Activated CD4-positive, alpha-beta T cell treated with anti-CD3 and anti-CD28 coated beads, Interleukin-2, amount 10 ng/mL, durations not matched to agents 7 days and 5 days (primary cell): ENCODE data around the gene EI24. TPM values are rescaled to one million over a fixed set of nuclear protein-coding genes. Genes with fewer than 3 reads are reported as not detected.
"Not testable (repeated sequence)": the region's sequence is repeated elsewhere in the genome, so short reads cannot be mapped to it uniquely, and the experiment has no call there.

Experiments used
- CTCF ChIA-PET: fragments of 350-600 bp; sonication (Branson Sonifier 250); formaldehyde crosslinking; loops from one replicate; lab custom pipeline; 2021; ENCODE audit warnings: antibody characterized with exemption; lab: Charles Lee
- POLR2A ChIA-PET: fragments of 350-600 bp; sonication (Branson Sonifier 250); formaldehyde crosslinking; loops from one replicate; lab custom pipeline; 2021; ENCODE audit warnings: antibody characterized with exemption; lab: Charles Lee
- DNase-seq: peaks from one replicate; pipeline ENCODE4 v3.0.0-alpha.2; 2020
- H3K27ac Mint-ChIP-seq: one replicate; pipeline ENCODE4 v1.8.0; 2021; ENCODE audit warnings: mild to moderate bottlenecking, moderate library complexity, mixed read lengths
- H3K27me3 Mint-ChIP-seq: one replicate; pipeline ENCODE4 v1.8.0; 2021; ENCODE audit warnings: mixed read lengths
- H3K36me3 Mint-ChIP-seq: one replicate; pipeline ENCODE4 v1.8.0; 2021; ENCODE audit warnings: low read depth, mixed read lengths
- H3K4me1 Mint-ChIP-seq: one replicate; pipeline ENCODE4 v1.8.0; 2021; ENCODE audit warnings: mixed read lengths
- H3K4me3 Mint-ChIP-seq: one replicate; pipeline ENCODE4 v1.8.0; 2021; ENCODE audit warnings: mild to moderate bottlenecking, moderate library complexity, mixed read lengths
- H3K9me3 Mint-ChIP-seq: one replicate; pipeline ENCODE4 v1.8.0; 2021; ENCODE audit warnings: mixed read lengths
- total RNA-seq, 2 experiments: library from RNA; stranded (reverse); gene quantifications; one replicate each; pipeline ENCODE4 v1.2.3, GENCODE V29; 2021

The EI24 gene
- total RNA-seq, 2 experiments from 2014 or later: 37.3 to 44.3 TPM

GRCh38 chr11:125559888-125560287, 9.4 kb upstream of the EI24 start:
- POLR2A ChIA-PET: no interaction called here
- CTCF ChIA-PET: interaction anchor here (2.1 kb wide), 1 partner anchor 10 kb away, joined by 8 read pairs; the partner anchor contains the start of gene EI24
- H3K36me3 Mint-ChIP-seq: no peaks in the 10 kb centered on the region

GRCh38 chr11:125561924-125562323, 7.4 kb upstream of the EI24 start:
- DNase-seq: no peak
- Mint-ChIP-seq H3K9me3 (no peaks in the 10 kb centered on the region), H3K27ac (no peak overlapping the region), H3K4me3 (no peak overlapping the region), H3K36me3 (no peaks in the 10 kb centered on the region), H3K27me3 (peaks cover 3% of the 10 kb centered on the region), H3K4me1 (no peaks in the 10 kb centered on the region)
- POLR2A ChIA-PET: no interaction called here
- CTCF ChIA-PET: interaction anchor here (0.8 kb wide), 1 partner anchor 8 kb away, joined by 3 read pairs; no protein-coding TSS in a partner anchor

More at GRCh38 chr11:125559888-125560287, 9.4 kb upstream of the EI24 start:
- Mint-ChIP-seq H3K27ac (no peak overlapping the region), H3K9me3 (peaks cover 7% of the 10 kb centered on the region), H3K27me3 (peaks cover 3% of the 10 kb centered on the region), H3K4me3 (no peak overlapping the region), H3K4me1 (no peaks in the 10 kb centered on the region)
- DNase-seq: no peak

GRCh38 chr11:125562430-125562829, 6.8 kb upstream of the EI24 start:
- ChIA-PET CTCF (no interaction called here), POLR2A (no interaction called here)
- H3K36me3 Mint-ChIP-seq: no peaks in the 10 kb centered on the region
- H3K4me1 Mint-ChIP-seq: peaks cover 4% of the 10 kb centered on the region
- no peak for DNase-seq
- H3K27me3 Mint-ChIP-seq: peaks cover 3% of the 10 kb centered on the region
- H3K4me3 Mint-ChIP-seq: no peak overlapping the region
- no peak overlapping the region for H3K27ac Mint-ChIP-seq
- H3K9me3 Mint-ChIP-seq: no peaks in the 10 kb centered on the region

DNA sequence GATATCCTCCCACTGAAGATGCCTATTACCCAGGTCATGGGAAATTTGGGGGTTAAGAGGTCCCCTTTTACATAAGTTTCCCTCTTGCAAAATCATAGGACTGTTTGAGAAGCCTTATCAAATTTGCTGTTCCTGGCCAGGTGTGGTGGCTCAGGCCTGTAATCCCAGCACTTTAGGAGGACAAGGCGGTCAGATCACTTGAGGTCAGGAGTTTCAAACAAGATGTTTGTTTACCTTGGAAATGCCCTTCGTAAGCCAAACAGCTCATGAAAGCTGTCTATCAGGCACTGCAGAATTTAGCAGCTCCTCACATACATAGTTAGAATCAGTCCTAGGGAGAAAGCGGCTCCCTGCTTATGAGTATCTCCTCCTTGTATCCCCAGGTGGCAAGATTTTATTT, 4.9 kb upstream of the EI24 start:
- peaks cover 3% of the 10 kb centered on the region for H3K27me3 Mint-ChIP-seq
- no peak for DNase-seq
- no peak overlapping the region for H3K27ac Mint-ChIP-seq
- ChIA-PET CTCF (no interaction called here), POLR2A (no interaction called here)
- H3K4me3 Mint-ChIP-seq: no peak overlapping the region
- peaks cover 7% of the 10 kb centered on the region for H3K4me1 Mint-ChIP-seq
- no peaks in the 10 kb centered on the region for H3K9me3 Mint-ChIP-seq
- H3K36me3 Mint-ChIP-seq: no peaks in the 10 kb centered on the region

- no peak for DNase-seq
- Mint-ChIP-seq H3K4me1 (peaks cover 19% of the 10 kb centered on the region), H3K27me3 (no peaks in the 10 kb centered on the region), H3K27ac (no peak overlapping the region), H3K9me3 (no peaks in the 10 kb centered on the region), H3K4me3 (no peak overlapping the region), H3K36me3 (peaks cover 2% of the 10 kb centered on the region)
- CTCF ChIA-PET: interaction anchor here (0.6 kb wide), 1 partner anchor 20 kb away, joined by 3 read pairs; no protein-coding TSS in a partner anchor
- POLR2A ChIA-PET: no interaction called here
These were observed 3.0 kb upstream of the EI24 start for GRCh38 chr11:125566235-125566634.

DNA sequence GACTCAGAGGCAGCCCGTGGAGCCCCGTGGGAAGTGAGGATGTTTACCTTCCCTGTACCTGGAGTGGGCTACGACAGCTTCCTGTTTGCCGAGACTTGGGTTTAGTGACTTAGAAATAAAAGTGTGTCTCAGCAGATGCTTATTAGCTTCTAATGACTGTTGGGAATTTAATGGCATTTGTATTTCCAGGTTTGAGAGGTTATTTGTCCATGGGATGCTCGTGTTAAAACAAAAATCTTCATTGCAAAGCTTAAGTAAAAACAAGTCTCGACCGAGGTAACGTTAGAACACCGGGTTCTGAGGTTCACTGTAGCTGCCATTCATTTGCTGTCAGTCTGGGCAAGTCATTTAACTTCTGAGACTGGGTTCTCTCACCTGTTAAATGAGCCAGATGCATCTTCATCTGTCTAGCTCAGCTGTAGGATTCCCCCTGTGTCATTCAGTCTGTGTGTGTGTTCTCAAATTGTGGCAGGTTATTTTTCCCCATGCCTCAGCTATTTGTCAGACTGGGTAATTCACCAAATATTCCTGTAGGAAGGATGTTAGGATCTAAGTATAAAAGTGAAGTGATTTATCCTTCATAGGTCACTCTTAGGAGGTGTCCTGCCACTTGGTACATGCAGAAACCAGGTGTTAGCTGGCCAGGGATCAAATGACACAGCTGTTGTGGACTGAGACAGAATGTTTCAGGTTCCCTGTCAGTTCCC, 791 bp downstream of the EI24 start:
- Mint-ChIP-seq H3K4me3 (peak overlapping the region; percentile 91), H3K27me3 (no peaks in the 10 kb centered on the region), H3K9me3 (no peaks in the 10 kb centered on the region), H3K27ac (peak overlapping the region; percentile 93), H3K36me3 (peaks cover 17% of the 10 kb centered on the region), H3K4me1 (peaks cover 26% of the 10 kb centered on the region)
- ChIA-PET POLR2A (interaction anchor here (1.4 kb wide), 1 partner anchor 317 kb away, joined by 9 read pairs; the partner anchor contains the start of gene HYLS1), CTCF (interaction anchor here (0.7 to 3.0 kb wide), 14 partner anchors 8 to 318 kb away, joined by 3 to 20 read pairs (median 4); partner anchors contain the start of genes CHEK1, HYLS1 and STT3A)
- DNase-seq: no peak

DNA sequence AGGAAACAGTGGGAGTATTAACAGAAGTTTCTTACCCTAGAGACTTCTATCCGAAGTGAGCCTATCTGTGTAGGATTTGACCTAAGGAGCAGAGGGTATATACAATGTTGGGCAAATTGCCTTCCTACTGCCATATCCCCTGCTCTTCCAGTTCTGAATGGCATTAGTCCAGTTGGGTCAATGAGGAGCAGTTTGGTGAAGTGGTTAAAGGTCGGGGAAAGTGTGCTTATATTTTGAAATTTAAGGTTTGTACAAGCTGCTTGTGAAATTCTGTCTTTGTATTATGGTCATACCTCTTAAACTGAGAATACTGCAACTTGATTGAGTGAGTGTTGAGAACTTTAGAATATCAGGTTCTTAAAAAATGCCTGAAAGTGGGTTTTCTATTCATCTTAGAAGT, 1.7 kb downstream of the EI24 start:
- CTCF ChIA-PET: interaction anchor here (1.3 to 3.0 kb wide), 4 partner anchors 9 to 22 kb away, joined by 3 to 20 read pairs (median 10); partner anchors contain the start of gene STT3A
- DNase-seq: no peak
- Mint-ChIP-seq H3K4me3 (peak overlapping the region; percentile 91), H3K27ac (peak overlapping the region; percentile 11), H3K4me1 (peaks cover 26% of the 10 kb centered on the region), H3K9me3 (no peaks in the 10 kb centered on the region), H3K27me3 (no peaks in the 10 kb centered on the region), H3K36me3 (peaks cover 22% of the 10 kb centered on the region)
- POLR2A ChIA-PET: no interaction called here

- Mint-ChIP-seq H3K36me3 (peaks cover 32% of the 10 kb centered on the region), H3K4me3 (no peak overlapping the region), H3K27ac (no peak overlapping the region), H3K4me1 (peaks cover 21% of the 10 kb centered on the region), H3K9me3 (no peaks in the 10 kb centered on the region), H3K27me3 (no peaks in the 10 kb centered on the region)
- ChIA-PET CTCF (no interaction called here), POLR2A (no interaction called here)
- no peak for DNase-seq
These were observed 3.6 kb downstream of the EI24 start for GRCh38 chr11:125572916-125573315.

GRCh38 chr11:125577181-125577580, 7.9 kb downstream of the EI24 start:
- POLR2A ChIA-PET, H3K27me3 Mint-ChIP-seq: not testable (repeated sequence)

DNA sequence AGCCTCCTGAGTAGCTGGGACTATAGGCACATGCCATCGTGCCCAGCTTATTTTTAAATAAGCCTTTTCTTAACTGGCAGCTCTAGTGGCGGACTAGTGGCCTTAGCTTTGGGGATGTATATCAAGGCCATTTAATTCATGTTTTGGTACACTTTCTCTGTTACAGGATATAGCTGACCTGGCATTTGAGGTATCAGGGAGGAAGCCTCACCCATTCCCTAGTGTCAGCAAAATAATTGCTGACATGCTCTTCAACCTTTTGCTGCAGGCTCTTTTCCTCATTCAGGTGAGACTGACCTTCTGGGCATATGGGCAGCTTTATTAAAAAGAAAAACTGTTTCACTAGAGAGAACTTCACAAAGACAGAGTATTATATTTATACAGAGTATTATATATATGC, 9.5 kb downstream of the EI24 start:
- Mint-ChIP-seq H3K27me3 (no peaks in the 10 kb centered on the region), H3K4me1 (no peaks in the 10 kb centered on the region), H3K4me3 (no peak overlapping the region), H3K9me3 (no peaks in the 10 kb centered on the region), H3K27ac (no peak overlapping the region), H3K36me3 (peaks cover 48% of the 10 kb centered on the region)
- ChIA-PET POLR2A (no interaction called here), CTCF (interaction anchor here (0.6 to 0.8 kb wide), 2 partner anchors 9 kb away, joined by 3 to 5 read pairs; partner anchors contain the start of gene EI24)
- DNase-seq: no peak

More at GRCh38 chr11:125577181-125577580, 7.9 kb downstream of the EI24 start:
- H3K4me1 Mint-ChIP-seq, H3K9me3 Mint-ChIP-seq, H3K27ac Mint-ChIP-seq, H3K4me3 Mint-ChIP-seq, DNase-seq: not testable (repeated sequence)
- CTCF ChIA-PET: interaction anchor here (0.8 kb wide), 1 partner anchor 10 kb away, joined by 3 read pairs; no protein-coding TSS in a partner anchor
- peaks cover 43% of the 10 kb centered on the region for H3K36me3 Mint-ChIP-seq

- Mint-ChIP-seq H3K27me3 (no peaks in the 10 kb centered on the region), H3K27ac (no peak overlapping the region), H3K4me3 (no peak overlapping the region), H3K9me3 (no peaks in the 10 kb centered on the region), H3K36me3 (peaks cover 47% of the 10 kb centered on the region), H3K4me1 (no peaks in the 10 kb centered on the region)
- DNase-seq: no peak
- POLR2A ChIA-PET: no interaction called here
- CTCF ChIA-PET: interaction anchor here (0.8 to 1.6 kb wide), 2 partner anchors 10 to 11 kb away, joined by 4 to 5 read pairs; no protein-coding TSS in a partner anchor
These were observed 10.5 kb downstream of the EI24 start for GRCh38 chr11:125579811-125580210.

DNA sequence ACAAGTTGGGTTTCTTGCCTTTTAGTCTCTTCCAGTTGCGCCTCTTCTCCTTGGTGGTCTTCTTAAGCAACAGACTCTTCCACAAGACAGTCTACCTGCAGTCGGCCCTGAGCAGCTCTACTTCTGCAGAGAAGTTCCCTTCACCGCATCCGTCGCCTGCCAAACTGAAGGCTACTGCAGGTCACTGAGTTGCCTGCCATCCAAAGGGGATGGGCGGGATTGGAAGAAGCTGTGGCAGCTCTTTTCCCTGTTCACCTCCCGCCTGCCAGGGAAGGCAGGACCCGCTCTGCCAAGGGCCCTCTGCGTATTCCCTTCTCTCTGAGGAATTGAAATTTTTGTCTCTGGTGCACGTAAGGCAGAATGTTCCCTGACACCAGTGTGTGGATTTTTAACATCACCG, 14.2 kb downstream of the EI24 start:
- no peak for DNase-seq
- no peak overlapping the region for H3K27ac Mint-ChIP-seq
- no peak overlapping the region for H3K4me3 Mint-ChIP-seq
- peaks cover 28% of the 10 kb centered on the region for H3K36me3 Mint-ChIP-seq
- peaks cover 3% of the 10 kb centered on the region for H3K4me1 Mint-ChIP-seq
- H3K27me3 Mint-ChIP-seq: no peaks in the 10 kb centered on the region
- ChIA-PET POLR2A (no interaction called here), CTCF (interaction anchor here (0.6 to 4.0 kb wide), 2 partner anchors 13 to 180 kb away, joined by 3 to 20 read pairs; partner anchors contain the start of gene EI24)
- no peaks in the 10 kb centered on the region for H3K9me3 Mint-ChIP-seq

DNA sequence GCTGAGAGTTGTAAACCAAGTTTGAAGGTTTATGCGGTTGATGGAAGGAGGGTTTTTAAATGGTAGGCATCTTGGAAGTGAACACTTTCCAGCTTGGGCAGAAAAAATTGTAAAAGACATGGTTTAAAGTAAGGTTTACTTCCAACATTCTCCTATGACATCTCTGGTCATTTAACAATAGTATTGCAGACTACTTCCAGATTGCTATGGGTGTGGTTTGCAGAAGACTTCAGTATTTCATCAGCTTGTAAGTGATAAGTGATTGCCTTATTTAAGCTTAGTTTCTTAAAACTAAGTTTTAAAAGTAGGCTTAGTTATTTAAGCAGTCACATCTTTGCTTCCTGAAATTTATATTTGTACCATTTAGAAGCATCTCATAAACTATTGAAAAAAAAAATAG, 16.2 kb downstream of the EI24 start:
- Mint-ChIP-seq H3K9me3 (no peaks in the 10 kb centered on the region), H3K27me3 (no peaks in the 10 kb centered on the region), H3K4me1 (peaks cover 7% of the 10 kb centered on the region), H3K27ac (peak overlapping the region; percentile 46), H3K4me3 (no peak overlapping the region), H3K36me3 (peaks cover 21% of the 10 kb centered on the region)
- no peak for DNase-seq
- CTCF ChIA-PET: interaction anchor here (0.7 kb wide), 1 partner anchor 17 kb away, joined by 3 read pairs; no protein-coding TSS in a partner anchor
- POLR2A ChIA-PET: no interaction called here
